Measurements from ENCODE around the gene FLYWCH2. TPM values are rescaled to one million over a fixed set of nuclear protein-coding genes. Genes with fewer than 3 reads are reported as not detected.

FLYWCH2 gene
- total RNA-seq, 1 experiment from 2014 or later, result 72.0 TPM

DNA sequence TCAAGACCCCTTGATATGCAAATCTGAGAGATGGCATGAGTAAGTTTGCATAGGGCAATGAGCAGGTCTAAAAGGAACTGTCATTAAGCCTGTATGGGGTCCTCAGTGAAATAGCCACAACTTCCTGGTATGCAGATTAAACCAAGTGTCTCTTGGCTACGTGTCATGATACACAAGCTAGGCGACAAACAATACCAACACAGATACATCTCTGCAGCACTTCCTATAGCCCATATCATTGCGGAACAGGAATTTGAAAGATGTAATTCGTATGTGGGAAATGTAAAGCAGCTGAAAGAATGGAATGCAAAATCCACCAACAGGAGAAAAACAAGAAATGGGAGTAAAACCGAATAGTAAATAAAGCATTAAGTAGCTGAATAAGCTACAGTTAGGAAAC lies 37.9 kb upstream of the FLYWCH2 start:
- Histone ChIP-seq H3K27me3 (replicated peaks) (peaks cover 7% of the 10 kb centered on the region), H3K9me3 (replicated peaks) (no peaks in the 10 kb centered on the region), H3K4me3 (no peak overlapping the region), H3K27ac (no peak overlapping the region), H3K36me3 (no peaks in the 10 kb centered on the region), H3K4me1 (replicated peaks) (peaks cover 11% of the 10 kb centered on the region)
- DNase-seq (ENCODE audit: low read depth in 1 of 2, low spot score in 2 of 2), result no peak

DNA sequence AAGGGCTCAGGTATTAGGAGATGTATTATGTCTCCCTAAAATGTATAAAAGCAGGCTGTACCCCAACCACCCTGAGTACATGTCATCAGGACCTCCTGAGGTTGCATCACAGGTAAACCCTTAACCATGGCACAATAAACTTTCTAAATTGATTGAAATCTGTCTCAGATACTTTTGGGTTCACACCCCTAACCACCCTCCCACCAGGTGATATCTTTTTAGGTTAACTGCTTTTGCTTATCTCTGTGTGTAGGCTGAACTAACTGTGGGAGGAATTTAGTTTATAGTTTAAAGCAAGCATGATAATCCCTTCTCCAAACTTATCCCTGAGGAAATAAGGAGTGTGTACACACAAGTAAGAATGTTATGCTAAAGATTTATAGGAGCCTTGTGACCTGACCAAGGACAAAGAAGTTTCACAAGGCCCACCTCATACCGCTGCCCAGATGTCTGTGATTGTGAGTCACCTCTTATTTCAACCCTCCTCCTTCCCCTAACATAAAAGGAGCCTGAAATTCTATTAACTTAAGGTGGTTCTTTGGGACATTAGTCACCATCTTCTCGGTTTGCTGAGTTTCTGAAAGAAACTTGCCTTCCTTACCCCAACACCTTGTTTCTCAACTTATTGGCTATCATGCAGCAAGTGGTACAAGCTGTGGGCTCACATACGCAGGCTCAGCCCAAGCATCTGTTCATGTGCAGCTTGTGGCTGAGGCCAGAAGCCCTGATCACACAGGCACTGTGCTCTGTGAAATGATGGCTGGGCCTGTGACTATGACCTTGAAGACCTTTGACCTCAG lies 36.3 kb upstream of the FLYWCH2 start:
- no peaks in the 10 kb centered on the region for H3K36me3 ChIP-seq
- H3K9me3 ChIP-seq (replicated peaks), result no peaks in the 10 kb centered on the region
- peak in 1 of 2 experiments; percentile 28 for DNase-seq (ENCODE audit: low read depth in 1 of 2, low spot score in 2 of 2)
- peaks cover 11% of the 10 kb centered on the region for H3K4me1 ChIP-seq (replicated peaks)
- H3K27ac ChIP-seq, result no peak overlapping the region; the same call in 1 of the 2 replicates
- no peak overlapping the region for H3K4me3 ChIP-seq
- peaks cover 7% of the 10 kb centered on the region for H3K27me3 ChIP-seq (replicated peaks)

DNA sequence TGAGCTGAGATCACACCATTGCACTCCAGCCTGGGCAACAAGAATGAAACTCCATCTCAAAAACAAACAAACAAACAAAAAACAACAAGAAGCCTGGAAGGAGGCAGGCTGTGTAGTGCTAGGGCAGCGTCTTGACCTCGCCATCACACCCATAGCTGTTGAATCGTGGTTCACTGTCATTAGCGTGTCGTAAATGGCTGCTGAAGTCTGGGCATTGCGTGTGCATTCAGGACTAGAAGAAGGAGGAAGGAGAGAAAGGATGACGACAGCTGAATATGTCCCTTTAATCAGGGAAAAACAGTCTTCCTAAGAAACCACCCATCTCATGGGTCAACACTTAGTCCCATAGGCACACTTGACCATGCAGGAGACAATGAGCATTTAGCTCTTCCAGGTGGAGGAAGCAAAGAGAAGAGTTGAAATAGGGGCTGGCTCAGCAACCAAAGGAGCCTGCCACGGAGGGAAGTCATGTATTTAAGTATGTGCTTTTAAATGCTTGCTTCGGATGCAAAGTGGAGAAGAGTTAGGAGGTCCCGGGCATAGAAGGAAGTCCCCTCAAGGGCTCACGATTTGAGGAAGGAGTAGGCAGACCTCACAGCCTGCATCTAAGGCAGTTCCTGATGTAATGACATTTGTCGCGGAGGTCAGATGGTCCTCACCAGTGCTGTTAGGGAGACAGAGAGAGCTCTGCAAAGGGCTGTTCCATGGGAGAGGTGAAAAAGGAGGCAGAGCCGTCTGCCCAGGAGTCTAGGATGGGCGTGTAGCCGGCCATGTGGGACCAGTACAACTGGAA lies 33.9 kb upstream of the FLYWCH2 start:
- peaks cover 9% of the 10 kb centered on the region; the same call in 1 of the 2 replicates for H3K9me3 ChIP-seq (replicated peaks)
- peaks cover 7% of the 10 kb centered on the region for H3K27me3 ChIP-seq (replicated peaks)
- peaks cover 11% of the 10 kb centered on the region for H3K4me1 ChIP-seq (replicated peaks)
- no peak for DNase-seq (ENCODE audit: low read depth in 1 of 2, low spot score in 2 of 2)
- H3K4me3 ChIP-seq, result no peak overlapping the region
- no peak overlapping the region for H3K27ac ChIP-seq
- H3K36me3 ChIP-seq, result no peaks in the 10 kb centered on the region

DNA sequence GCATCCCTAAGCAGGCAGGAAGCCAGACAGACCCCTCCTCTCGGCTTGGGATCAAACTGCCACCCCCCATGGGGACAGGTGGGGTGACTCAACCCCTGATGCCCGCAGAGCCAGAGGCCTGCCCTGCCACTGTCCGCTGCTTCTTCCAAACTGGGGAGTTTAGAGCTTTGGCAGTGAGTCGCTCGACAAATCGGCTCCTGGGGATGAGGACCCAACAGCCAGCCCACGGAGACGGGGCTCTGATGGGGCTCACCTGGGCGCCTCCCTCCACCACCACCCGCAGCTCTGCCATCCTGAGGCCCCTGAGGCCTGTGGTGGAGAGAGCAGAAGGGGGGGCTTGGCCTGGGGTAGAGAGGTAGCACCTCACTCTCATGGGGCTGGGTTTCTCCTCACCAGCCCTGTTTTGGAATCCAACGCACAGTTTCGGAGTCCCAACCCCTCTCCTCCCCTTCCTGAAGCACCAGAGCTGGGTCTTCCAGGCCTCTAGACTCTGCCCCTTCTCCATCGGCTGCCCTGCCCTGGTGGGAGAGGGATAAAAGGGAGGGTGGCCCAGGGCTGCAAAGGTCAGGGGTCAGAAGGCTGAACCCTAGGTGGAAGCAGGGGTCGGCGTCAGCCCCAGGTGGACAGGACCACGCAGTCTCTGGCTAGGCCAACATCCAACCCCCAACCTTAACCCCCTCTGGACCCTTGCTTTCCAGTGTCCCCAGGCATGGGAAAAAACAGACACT lies 30.8 kb upstream of the FLYWCH2 start:
- no peak for DNase-seq (ENCODE audit: low read depth in 1 of 2, low spot score in 2 of 2)
- Histone ChIP-seq H3K9me3 (replicated peaks) (peaks cover 9% of the 10 kb centered on the region; the same call in 1 of the 2 replicates), H3K4me3 (no peak overlapping the region), H3K27ac (no peak overlapping the region), H3K4me1 (replicated peaks) (peaks cover under 1% of the 10 kb centered on the region), H3K27me3 (replicated peaks) (peaks cover 3% of the 10 kb centered on the region), H3K36me3 (no peaks in the 10 kb centered on the region)

DNA sequence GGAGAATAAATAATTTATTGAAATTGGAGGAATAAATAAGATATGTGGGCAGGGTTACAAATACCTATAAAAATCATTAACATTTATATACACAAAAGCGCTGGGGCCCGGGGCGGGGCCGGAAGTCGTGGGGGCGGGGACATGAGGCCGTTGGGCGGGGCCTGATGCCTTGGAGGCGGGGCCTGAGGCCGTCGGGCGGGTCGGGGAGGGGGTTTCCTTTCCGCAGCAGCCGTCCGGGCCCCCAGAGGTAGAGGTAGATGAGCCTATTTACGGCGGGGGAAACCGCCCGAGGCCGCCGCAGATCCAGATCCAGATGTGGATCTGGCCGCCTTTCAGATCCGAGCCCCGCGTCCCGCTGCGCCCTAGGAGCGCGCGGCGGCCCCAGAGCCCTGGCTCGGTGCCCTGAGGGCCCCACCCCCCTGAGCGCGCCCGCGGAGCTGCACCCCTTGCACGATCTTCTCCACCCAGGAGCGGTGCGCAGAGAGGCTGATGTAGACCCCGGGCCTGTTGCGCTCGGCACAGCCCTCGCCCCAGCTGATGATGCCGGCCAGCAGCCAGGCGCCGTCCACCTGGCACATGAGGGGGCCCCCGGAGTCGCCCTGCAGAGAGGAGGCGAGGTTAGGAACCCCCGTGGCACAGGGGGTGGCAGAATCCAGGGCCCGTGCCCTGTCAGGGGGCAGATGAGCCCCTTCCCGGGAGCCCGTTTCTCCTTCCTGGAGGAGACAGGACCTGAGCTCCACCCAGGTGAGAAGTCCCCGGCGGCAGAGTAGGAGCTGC lies 30.1 kb upstream of the FLYWCH2 start:
- Histone ChIP-seq H3K4me3 (no peak overlapping the region), H3K36me3 (no peaks in the 10 kb centered on the region), H3K27ac (no peak overlapping the region), H3K4me1 (replicated peaks) (peaks cover 3% of the 10 kb centered on the region; the same call in 1 of the 2 replicates), H3K27me3 (replicated peaks) (peaks cover 10% of the 10 kb centered on the region), H3K9me3 (replicated peaks) (peaks cover 9% of the 10 kb centered on the region; the same call in 1 of the 2 replicates)
- no peak for DNase-seq (ENCODE audit: low read depth in 1 of 2, low spot score in 2 of 2)

DNA sequence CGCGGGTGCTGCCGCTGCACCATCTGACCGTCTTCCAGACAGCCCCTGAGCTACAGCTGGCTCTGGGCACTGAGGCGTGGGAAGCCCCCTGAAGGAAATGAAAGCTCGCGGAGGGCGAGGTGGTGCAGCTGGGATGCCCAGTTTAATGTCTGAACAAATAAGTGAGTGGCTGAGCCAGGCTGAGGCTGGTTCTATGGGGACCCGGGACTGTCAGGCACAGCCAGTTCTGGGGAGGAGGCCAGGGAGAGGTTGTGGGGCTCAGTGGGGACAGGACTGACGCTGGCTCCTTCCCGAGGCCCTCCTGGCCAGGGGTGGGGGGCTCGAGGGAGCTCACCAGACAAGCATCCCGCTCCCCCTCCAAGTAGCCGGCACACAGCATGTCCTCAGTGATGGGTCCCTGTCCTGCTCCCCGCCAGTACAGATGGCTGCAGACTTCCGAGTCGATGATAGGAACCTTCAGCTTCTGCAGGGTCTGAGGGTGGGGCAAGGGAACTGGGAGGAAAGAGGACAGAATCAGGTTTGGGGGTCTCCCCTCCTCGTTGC lies 29.4 kb upstream of the FLYWCH2 start:
- Histone ChIP-seq H3K4me3 (no peak overlapping the region), H3K27me3 (replicated peaks) (peaks cover 17% of the 10 kb centered on the region)

DNA sequence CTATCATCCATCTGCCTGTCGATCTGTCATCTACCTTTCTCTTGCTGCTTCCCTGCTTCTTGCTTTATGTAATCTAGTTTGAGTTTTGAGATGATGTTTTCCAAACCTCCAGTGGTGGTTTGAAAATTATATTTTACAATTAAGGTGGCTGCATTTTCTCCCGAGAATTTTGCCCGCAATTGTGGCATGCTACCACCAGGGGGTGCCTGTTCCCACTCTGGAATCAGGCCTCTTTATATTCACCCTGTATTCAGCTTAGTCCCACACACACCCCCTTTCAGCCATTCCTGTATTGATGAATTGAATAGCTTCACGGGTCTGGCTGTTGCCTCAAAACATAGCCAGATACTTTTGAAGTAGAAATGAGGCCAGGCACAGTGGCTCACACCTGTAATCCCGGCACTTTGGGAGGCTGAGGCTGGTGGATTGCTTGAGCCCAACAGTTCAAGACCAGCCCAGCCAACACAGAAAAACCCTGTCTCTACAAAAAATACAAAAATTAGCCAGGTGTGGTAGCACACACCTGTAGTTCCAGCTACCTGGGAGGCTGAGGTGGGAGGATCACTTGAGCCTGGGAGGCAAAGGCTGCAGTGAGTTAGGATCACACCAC lies 28.2 kb upstream of the FLYWCH2 start:
- Histone ChIP-seq H3K27me3 (replicated peaks) (peaks cover 18% of the 10 kb centered on the region), H3K36me3 (no peaks in the 10 kb centered on the region), H3K4me1 (replicated peaks) (peaks cover 3% of the 10 kb centered on the region; the same call in 1 of the 2 replicates), H3K27ac (no peak overlapping the region), H3K9me3 (replicated peaks) (peaks cover 9% of the 10 kb centered on the region; the same call in 1 of the 2 replicates), H3K4me3 (no peak overlapping the region)
- DNase-seq (ENCODE audit: low read depth in 1 of 2, low spot score in 2 of 2), result no peak

More for the DNA sequence above, 29.4 kb upstream of the FLYWCH2 start:
- no peak for DNase-seq (ENCODE audit: low read depth in 1 of 2, low spot score in 2 of 2)
- peaks cover 3% of the 10 kb centered on the region; the same call in 1 of the 2 replicates for H3K4me1 ChIP-seq (replicated peaks)
- H3K9me3 ChIP-seq (replicated peaks), result peaks cover 9% of the 10 kb centered on the region; the same call in 1 of the 2 replicates
- H3K27ac ChIP-seq, result no peak overlapping the region
- no peaks in the 10 kb centered on the region for H3K36me3 ChIP-seq

DNA sequence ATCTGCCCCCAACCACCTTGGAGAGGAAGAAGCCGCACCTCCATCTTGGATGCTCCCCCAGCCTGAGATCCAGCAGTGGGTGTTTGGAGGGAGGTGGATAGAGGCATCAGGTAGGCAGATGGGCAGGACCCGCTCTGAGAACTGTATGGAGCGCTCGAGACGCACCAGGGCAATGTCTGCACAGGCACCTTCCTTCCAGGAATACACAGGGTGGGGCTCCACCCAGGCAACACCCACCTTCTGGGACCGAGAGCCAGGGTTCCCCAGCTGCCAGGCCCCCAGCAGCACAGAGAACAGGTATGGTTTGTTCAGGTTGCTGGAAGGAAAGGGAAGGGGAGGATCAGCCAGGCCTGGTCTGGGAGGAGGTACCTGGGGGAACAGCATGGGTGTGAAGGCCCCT lies 27.5 kb upstream of the FLYWCH2 start:
- H3K27ac ChIP-seq, result no peak overlapping the region
- no peak for DNase-seq (ENCODE audit: low read depth in 1 of 2, low spot score in 2 of 2)
- peaks cover 3% of the 10 kb centered on the region; the same call in 1 of the 2 replicates for H3K4me1 ChIP-seq (replicated peaks)
- no peaks in the 10 kb centered on the region for H3K36me3 ChIP-seq
- no peak overlapping the region for H3K4me3 ChIP-seq
- H3K9me3 ChIP-seq (replicated peaks), result peaks cover 9% of the 10 kb centered on the region; the same call in 1 of the 2 replicates
- peaks cover 18% of the 10 kb centered on the region for H3K27me3 ChIP-seq (replicated peaks)

DNA sequence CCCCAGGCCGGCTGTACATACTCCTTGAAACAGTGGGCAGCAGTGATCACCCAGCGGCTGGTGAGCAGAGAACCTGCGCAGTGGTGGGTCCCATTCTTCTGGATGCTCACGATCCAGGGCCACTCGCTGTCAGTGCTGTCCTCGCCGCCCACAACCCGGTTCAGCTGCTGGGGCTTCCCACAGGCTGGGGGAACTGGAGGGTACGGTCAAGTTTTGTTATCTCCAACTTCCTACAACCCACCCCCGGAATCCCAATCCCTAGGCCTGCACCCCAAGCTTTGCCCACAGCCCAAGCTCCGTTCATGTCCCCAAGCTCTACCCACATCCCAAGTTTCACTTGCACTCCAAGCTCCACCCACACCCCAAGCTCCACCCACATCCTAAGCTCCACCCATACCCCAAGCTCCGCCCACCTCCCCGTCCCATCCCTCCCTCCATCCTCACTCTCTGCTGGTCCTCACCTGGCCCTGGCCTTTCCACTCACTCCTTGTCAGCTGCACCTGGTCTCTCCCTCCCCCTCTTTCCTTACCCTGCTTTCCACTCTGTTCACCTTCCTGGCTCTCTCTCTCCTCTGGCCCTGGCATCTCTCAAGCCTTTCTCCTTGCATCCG lies 26.8 kb upstream of the FLYWCH2 start:
- H3K27me3 ChIP-seq (replicated peaks), result peaks cover 18% of the 10 kb centered on the region
- H3K4me3 ChIP-seq, result no peak overlapping the region
- H3K27ac ChIP-seq, result no peak overlapping the region
- H3K9me3 ChIP-seq (replicated peaks), result peaks cover 12% of the 10 kb centered on the region
- no peak for DNase-seq (ENCODE audit: low read depth in 1 of 2, low spot score in 2 of 2)
- no peaks in the 10 kb centered on the region for H3K36me3 ChIP-seq
- H3K4me1 ChIP-seq (replicated peaks), result peaks cover 3% of the 10 kb centered on the region; the same call in 1 of the 2 replicates

DNA sequence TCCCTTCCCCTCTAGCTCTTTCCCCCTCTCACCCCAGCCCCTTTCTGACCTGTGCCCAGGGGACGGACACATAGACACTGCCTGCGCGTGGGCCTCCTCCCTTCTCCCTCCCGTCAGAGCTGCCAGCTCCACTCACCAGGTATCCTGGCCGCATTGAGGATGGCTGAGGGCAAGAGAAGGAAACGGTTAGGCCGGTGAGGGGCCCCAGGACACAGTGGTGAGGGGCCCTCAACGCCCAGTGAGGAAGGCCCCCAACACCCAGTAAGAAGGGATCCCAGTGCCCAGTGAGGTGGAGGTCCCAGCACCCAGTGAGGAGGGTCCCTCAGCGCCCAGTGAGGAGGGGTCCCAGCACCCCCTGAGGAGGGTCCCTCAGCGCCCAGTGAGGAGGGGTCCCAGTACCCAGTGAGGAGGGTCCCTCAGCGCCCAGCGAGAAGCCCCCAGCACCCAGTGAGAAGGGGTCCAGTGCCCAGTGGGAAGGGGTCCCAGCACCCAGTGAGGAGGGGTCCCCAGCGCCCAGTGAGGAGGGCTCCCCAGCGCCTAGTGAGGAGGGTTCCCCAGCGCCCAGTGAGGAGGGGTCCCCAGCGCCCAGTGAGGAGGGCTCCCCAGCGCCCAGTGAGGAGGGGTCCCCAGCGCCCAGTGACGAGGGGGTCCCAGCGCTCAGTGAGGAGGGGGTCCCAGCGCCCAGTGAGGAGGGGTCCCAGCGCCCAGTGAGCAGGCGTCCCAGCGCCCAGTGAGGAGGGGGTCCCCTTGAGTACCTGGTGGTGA lies 26.1 kb upstream of the FLYWCH2 start:
- Histone ChIP-seq H3K9me3 (replicated peaks) (peaks cover 15% of the 10 kb centered on the region), H3K4me1 (replicated peaks) (peaks cover 3% of the 10 kb centered on the region; the same call in 1 of the 2 replicates), H3K4me3 (no peak overlapping the region), H3K27me3 (replicated peaks) (peaks cover 18% of the 10 kb centered on the region), H3K27ac (no peak overlapping the region), H3K36me3 (no peaks in the 10 kb centered on the region)
- DNase-seq (ENCODE audit: low read depth in 1 of 2, low spot score in 2 of 2), result no peak

DNA sequence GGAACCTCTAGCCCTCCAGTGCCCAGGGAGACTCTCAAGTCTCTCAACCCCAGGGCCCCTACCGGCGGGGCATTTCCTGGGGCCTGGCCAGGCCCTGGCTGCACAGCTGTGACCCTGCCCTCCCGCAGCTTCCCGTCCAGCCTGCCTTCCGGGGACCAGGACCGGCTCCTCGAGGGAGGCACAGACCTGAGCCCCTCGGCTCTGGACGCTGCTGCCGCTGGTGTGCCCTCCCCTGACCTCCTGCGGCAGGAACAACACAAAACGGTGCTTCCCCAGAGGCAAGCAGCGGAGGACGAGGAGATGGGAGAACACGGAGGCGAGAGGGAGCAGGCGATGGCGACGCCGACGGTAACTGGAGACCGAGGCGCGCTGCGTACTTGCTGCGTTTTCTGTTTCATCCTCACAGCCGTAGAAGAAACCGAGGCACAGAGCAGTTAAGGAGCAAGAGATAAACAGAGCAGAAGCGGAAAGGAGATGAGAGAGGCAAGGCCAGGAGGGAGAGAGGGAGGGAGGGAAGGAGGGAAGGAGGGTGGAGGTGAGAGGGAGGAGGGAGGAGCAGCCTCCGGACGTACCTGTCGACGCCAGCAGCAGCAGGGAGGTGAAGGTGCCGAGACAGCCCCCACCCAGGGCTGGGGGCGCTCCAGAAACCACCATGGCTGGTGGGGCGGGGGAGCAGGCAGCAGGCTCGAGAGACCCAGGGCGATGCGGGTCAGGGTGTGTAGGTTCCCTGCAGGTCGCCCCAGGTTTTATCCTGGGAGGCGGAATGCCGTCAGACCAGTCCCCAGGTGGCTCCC lies 25.4 kb upstream of the FLYWCH2 start, which contains the start of gene PRSS22:
TSS of gene PRSS22 (minus strand) at position 720 of the 794 bp plus-strand sequence. CDS start at position 654, 66 bp downstream.
- Histone ChIP-seq H3K27ac (no peak within 1 kb of the TSS), H3K4me3 (no peak within 1 kb of the TSS), H3K27me3 (replicated peaks) (peaks cover 18% of the 10 kb centered on the region), H3K36me3 (no peaks in the 10 kb centered on the region), H3K9me3 (replicated peaks) (peaks cover 15% of the 10 kb centered on the region), H3K4me1 (replicated peaks) (peaks cover 3% of the 10 kb centered on the region; the same call in 1 of the 2 replicates)
- DNase-seq (ENCODE audit: low read depth in 1 of 2, low spot score in 2 of 2), result no peak

All from SJSA1 (cell line).